Loucy (cell line): Measurements from ENCODE around the gene ADH1A.

Experiments
- H2AFZ ChIP-seq: fragments of 200-600 bp; sonication (generic); 2 replicates; pipeline ENCODE4 v1.6.0; 2016; ENCODE audit warnings: antibody characterized with exemption, mild to moderate bottlenecking, low read length, moderate library complexity
- H3F3A ChIP-seq: fragments of 200-600 bp; 2 replicates; pipeline ENCODE4 v1.6.0; 2016; ENCODE audit warnings: antibody characterized with exemption, low read depth, mild to moderate bottlenecking
- H3K27me3 ChIP-seq: fragments of 200-600 bp; sonication (generic); 2 replicates; pipeline ENCODE4 v1.6.1; 2014; ENCODE audit warnings: low read length, mild to moderate bottlenecking; ENCODE audit not compliant: insufficient read depth, poor library complexity, severe bottlenecking
- H3K36me3 ChIP-seq: fragments of 200-600 bp; sonication (generic); 2 replicates; pipeline ENCODE4 v1.6.1; 2016; ENCODE audit warnings: low read length; ENCODE audit not compliant: insufficient read depth
- H3K4me1 ChIP-seq: fragments of 200-600 bp; sonication (generic); 2 replicates; pipeline ENCODE4 v1.5.1; 2014; ENCODE audit warnings: low read length, mild to moderate bottlenecking; ENCODE audit not compliant: insufficient read depth, poor library complexity, severe bottlenecking
- H3K4me2 ChIP-seq: fragments of 200-600 bp; sonication (generic); 2 replicates; pipeline ENCODE4 v1.6.0; 2014; ENCODE audit warnings: antibody characterized with exemption, low read length, low read depth, mild to moderate bottlenecking; ENCODE audit not compliant: poor library complexity, severe bottlenecking
- H3K4me3 ChIP-seq: fragments of 200-600 bp; sonication (generic); 2 replicates; pipeline ENCODE4 v1.5.1; 2014; ENCODE audit warnings: low read length, mild to moderate bottlenecking, mixed read lengths; ENCODE audit not compliant: poor library complexity, severe bottlenecking
- H3K79me2 ChIP-seq: fragments of 200-600 bp; sonication (generic); 2 replicates; pipeline ENCODE4 v1.6.1; 2014; ENCODE audit warnings: low read length; ENCODE audit not compliant: insufficient read depth
- H3K9ac ChIP-seq: fragments of 200-600 bp; sonication (generic); 2 replicates; pipeline ENCODE4 v1.6.0; 2014; ENCODE audit warnings: mild to moderate bottlenecking, low read depth, low read length, moderate library complexity; ENCODE audit not compliant: poor library complexity, severe bottlenecking
- H3K9me2 ChIP-seq: fragments of 200-600 bp; sonication (generic); replicated peaks from 2 replicates; pipeline ENCODE4 v1.6.1; 2016; ENCODE audit warnings: low read depth, low read length, mixed read lengths
- H3K9me3 ChIP-seq: fragments of 200-600 bp; sonication (generic); 2 replicates; pipeline ENCODE4 v1.6.1; 2014; ENCODE audit warnings: mild to moderate bottlenecking, antibody characterized with exemption, low read length, low read depth; ENCODE audit not compliant: insufficient read depth
- H4K20me1 ChIP-seq: fragments of 200-600 bp; sonication (generic); 2 replicates; pipeline ENCODE4 v1.6.0; 2014; ENCODE audit warnings: antibody characterized with exemption, low read length, mild to moderate bottlenecking; ENCODE audit not compliant: insufficient read depth, poor library complexity, severe bottlenecking
- EZH2phosphoT487 ChIP-seq: fragments of 200-600 bp; IDR thresholded peaks from 2 replicates; pipeline ENCODE4 v1.6.1; 2018; ENCODE audit warnings: antibody characterized with exemption, mild to moderate bottlenecking, moderate library complexity, borderline replicate concordance
- TF ChIP-seq, protein P1 (sequence below): fragments of 200-600 bp; sonication (generic); conservative IDR thresholded peaks from 2 replicates; pipeline ENCODE4 v1.5.1; 2014; ENCODE audit warnings: mild to moderate bottlenecking, antibody characterized with exemption, low read length

Gene ADH1A

DNA sequence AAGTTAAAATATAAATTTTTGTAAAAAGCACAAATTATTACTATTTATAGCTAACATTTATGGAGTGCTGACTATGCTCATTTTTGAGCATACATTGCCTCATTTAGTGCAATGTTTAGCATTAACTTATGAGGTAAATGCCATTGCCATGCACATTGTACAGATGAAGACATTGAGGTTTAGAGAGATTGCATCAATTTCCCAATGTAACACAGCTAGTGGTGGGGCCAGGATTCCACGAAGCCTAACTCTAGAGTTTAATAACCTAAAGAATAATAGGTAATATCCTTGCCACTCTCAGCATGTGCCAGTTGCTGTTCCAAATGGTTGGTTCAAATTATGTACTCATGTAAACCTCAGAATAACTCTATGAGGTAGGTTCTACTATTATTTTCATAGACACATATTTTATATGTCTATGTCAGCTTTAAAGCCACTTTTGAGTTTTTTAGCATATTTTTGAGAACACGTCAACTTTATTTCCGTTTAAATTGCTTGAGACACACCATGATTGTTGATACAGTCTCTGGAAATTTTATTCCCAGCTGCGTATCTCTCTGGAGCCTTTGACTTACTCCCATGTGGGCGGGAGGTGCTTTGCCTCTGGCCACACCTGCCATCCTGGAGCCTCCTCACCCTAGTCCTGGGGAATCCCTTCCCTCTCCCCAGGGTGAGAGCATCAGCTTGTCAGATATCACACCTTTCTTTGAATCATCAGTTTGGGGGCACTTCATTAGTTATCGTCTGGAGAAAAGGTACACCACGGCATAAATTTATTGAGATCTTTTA lies 10.8 kb upstream of the ADH1A start:
- H3K9ac ChIP-seq: no peak overlapping the region
- no peaks in the 10 kb centered on the region for H3K79me2 ChIP-seq
- H3F3A ChIP-seq: no peaks in the 10 kb centered on the region
- H3K4me3 ChIP-seq: no peak overlapping the region
- no peaks in the 10 kb centered on the region for H3K36me3 ChIP-seq
- TF ChIP-seq, protein P1, sequence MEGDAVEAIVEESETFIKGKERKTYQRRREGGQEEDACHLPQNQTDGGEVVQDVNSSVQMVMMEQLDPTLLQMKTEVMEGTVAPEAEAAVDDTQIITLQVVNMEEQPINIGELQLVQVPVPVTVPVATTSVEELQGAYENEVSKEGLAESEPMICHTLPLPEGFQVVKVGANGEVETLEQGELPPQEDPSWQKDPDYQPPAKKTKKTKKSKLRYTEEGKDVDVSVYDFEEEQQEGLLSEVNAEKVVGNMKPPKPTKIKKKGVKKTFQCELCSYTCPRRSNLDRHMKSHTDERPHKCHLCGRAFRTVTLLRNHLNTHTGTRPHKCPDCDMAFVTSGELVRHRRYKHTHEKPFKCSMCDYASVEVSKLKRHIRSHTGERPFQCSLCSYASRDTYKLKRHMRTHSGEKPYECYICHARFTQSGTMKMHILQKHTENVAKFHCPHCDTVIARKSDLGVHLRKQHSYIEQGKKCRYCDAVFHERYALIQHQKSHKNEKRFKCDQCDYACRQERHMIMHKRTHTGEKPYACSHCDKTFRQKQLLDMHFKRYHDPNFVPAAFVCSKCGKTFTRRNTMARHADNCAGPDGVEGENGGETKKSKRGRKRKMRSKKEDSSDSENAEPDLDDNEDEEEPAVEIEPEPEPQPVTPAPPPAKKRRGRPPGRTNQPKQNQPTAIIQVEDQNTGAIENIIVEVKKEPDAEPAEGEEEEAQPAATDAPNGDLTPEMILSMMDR: no peak
- TF ChIP-seq EZH2phosphoT487: no peak
- H3K9me2 ChIP-seq: no peaks in the 10 kb centered on the region
- H3K27me3 ChIP-seq: no peaks in the 10 kb centered on the region
- no peak overlapping the region for H3K4me2 ChIP-seq
- H3K9me3 ChIP-seq: no peaks in the 10 kb centered on the region
- no peaks in the 10 kb centered on the region for H3K4me1 ChIP-seq
- no peaks in the 10 kb centered on the region for H4K20me1 ChIP-seq
- H2AFZ ChIP-seq: no peak overlapping the region

DNA sequence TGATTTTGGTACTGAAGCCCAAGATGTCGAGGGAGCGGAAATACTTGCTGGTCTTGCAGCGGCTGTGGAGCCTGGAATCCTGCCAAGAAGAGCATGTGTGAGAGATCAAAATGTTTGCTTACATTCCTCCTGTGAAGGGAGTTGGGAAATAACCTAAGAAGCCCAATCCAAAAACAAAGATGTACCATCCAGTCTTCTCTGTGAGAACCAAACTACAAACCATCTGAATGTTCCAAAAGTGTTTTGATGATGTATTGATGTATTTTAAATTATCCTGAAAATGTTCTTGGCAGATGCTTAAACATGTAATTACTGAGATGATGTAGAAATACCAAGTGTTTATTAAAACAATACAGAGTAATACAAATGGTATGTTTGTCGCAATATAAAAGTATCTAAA lies 10.1 kb upstream of the ADH1A start:
- no peaks in the 10 kb centered on the region for H3K4me1 ChIP-seq
- H3F3A ChIP-seq: no peaks in the 10 kb centered on the region
- H3K9me2 ChIP-seq: no peaks in the 10 kb centered on the region
- H3K36me3 ChIP-seq: no peaks in the 10 kb centered on the region
- no peak overlapping the region for H2AFZ ChIP-seq
- no peaks in the 10 kb centered on the region for H3K79me2 ChIP-seq
- no peak overlapping the region for H3K9ac ChIP-seq
- H3K4me3 ChIP-seq: no peak overlapping the region
- H3K4me2 ChIP-seq: no peak overlapping the region
- H4K20me1 ChIP-seq: no peaks in the 10 kb centered on the region
- no peaks in the 10 kb centered on the region for H3K27me3 ChIP-seq
- TF ChIP-seq, protein P1: no peak
- TF ChIP-seq EZH2phosphoT487: no peak
- no peaks in the 10 kb centered on the region for H3K9me3 ChIP-seq

DNA sequence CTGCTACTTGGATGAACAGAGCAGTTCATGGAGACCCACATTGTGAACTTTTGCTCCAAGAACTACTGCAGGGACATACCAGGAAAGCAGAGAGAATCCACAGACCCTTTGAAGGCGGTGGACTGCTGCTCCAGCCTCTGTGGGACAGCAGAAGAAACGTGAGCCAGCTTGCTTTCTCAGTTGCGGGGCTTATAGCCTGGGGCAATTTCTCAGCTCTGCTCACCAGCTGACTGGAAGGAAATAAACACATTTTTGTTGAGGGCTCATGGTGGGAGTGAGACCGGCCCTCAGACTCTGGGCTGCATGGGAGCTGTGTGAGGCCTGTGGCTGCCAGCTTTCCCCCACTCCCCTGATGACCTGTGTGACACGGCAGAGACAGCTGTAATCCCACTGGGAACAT lies 2.6 kb upstream of the ADH1A start:
- Histone ChIP-seq H3K4me2 (no peak overlapping the region), H2AFZ (no peak overlapping the region), H3K9ac (no peak overlapping the region), H3K4me1 (no peaks in the 10 kb centered on the region), H3F3A (no peaks in the 10 kb centered on the region), H3K27me3 (no peaks in the 10 kb centered on the region), H3K79me2 (no peaks in the 10 kb centered on the region), H3K4me3 (no peak overlapping the region), H4K20me1 (no peaks in the 10 kb centered on the region), H3K9me2 (no peaks in the 10 kb centered on the region), H3K36me3 (no peaks in the 10 kb centered on the region), H3K9me3 (no peaks in the 10 kb centered on the region)
- TF ChIP-seq EZH2phosphoT487: no peak
- TF ChIP-seq, protein P1: no peak
